Stimulated activated CD8-positive, alpha-beta memory T cell treated with anti-CD3 and anti-CD28 coated beads, Interleukin-4, amount 100 ng/mL, for 1 hour (primary cell): ENCODE measurements around the gene ACD.

Experiments
- DNase-seq, 2 donors: peaks; one replicate each; pipeline ENCODE4 v3.0.0-alpha.2; 2020; ENCODE audit warnings: low read depth in 2 of 2, low spot score in 1 of 2

Gene ACD

DNA sequence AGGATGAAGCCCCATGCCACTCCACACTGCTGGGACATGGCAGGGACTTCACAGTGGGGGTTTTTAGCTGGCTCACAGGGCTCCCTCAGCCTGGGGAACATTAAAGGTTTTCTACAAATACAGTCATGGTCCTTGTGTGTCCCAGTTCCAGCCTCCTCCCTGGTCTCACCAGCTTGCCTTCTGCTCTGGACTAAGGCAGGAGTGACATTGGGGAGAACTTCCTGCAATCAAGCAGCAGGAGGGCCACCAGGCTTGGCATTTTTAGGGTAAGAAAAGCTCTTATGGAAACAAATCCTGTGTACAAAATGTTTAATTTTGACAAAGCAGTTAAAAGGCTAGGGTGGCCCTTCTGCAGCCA lies 2.6 kb upstream of the ACD start:
- no peak for DNase-seq

DNA sequence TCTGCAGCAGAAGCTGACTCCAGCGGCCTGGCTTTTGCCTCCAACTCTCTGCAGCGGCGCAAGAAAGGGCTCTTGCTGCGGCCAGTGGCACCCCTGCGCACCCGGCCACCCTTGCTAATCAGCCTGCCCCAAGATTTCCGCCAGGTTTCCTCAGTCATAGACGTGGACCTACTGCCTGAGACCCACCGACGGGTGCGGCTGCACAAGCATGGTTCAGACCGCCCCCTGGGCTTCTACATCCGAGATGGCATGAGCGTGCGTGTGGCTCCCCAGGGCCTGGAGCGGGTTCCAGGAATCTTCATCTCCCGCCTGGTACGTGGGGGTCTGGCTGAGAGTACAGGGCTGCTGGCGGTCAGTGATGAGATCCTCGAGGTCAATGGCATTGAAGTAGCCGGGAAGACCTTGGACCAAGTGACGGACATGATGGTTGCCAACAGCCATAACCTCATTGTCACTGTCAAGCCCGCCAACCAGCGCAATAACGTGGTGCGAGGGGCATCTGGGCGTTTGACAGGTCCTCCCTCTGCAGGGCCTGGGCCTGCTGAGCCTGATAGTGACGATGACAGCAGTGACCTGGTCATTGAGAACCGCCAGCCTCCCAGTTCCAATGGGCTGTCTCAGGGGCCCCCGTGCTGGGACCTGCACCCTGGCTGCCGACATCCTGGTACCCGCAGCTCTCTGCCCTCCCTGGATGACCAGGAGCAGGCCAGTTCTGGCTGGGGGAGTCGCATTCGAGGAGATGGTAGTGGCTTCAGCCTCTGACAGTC lies 2.0 kb upstream of the ACD start:
- DNase-seq = no peak

GRCh38 chr16:67661101-67661761 lies 1.2 kb upstream of the ACD start:
- no peak for DNase-seq

GRCh38 chr16:67660564-67661028 lies 536 bp upstream of the ACD start, which contains the start of gene PARD6A:
Gene PARD6A, plus strand, starts transcription at chr16:67660960. Its CDS starts 79 bp downstream, at chr16:67661039.
- peak; percentile 75 to 86 for DNase-seq

GRCh38 chr16:67658849-67659674 lies 998 bp downstream of the ACD start:
- no peak for DNase-seq

DNA sequence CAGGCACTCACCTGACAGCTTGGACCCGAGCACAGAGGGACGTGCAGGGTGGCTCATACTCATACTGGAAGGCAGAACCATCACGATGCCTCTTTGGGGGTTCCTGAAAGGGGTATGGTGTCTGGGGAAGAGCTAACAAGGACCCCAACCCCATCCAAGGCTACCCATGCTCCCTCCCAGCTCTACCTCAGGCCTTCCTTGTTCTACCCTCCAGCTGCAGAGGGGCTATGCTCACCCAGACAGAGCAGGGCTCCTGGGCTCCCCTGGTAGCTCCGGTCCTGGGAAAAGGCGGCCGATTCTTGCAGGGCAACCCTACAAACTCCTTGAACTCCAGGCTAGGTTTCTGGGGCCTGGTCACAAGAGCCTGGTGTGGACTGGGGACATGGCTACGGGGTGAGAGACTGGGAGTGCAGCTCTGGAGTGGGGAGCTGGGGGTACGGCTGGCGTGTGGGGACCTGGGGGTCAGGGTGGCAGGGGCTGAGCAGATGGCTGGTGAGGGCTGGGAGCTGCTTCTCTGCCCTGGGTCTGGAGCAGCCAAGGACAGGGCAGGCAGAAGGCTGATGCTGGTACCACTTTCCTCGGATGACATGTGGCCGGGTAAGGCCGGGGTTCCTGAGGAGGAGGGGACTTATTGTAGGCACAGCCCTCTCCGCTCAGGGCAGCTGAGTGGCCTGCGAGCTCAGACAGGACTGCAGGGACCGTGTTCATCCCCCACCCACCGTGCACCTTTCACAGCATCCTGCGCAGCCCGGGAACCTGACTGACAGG lies 2.1 kb downstream of the ACD start:
- DNase-seq = no peak

- no peak for DNase-seq
Measured at GRCh38 chr16:67657017-67657608, 2.9 kb downstream of the ACD start.

DNA sequence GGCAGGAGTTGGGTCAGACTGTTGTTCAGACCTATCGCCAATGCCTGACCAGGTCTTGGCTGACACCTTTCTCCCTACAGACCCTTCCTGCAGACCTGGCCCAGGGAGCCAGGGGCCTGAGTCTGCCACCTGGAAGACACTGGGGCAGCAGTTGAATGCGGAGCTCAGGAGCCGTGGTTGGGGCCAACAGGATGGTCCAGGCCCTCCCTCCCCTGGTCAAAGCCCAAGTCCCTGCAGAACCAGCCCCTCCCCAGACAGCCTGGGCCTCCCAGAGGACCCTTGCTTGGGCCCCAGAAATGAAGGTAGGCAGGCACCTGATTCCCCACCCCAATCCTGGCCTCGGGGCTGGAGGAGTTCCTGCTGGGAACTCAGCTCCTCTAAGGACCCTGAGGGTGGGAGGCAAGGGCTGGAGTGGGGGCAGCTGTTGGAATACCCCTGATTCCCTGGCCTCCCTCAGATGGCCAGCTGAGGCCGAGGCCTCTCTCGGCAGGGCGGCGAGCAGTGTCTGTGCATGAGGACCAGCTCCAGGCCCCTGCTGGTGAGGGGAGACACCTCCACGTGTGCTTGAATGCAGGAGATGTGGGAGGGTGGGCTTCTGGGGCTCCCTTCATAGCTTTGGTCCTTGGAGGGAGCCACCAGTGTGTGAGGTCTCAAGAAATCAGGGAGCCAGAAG lies 3.6 kb downstream of the ACD start:
- no peak for DNase-seq

DNA sequence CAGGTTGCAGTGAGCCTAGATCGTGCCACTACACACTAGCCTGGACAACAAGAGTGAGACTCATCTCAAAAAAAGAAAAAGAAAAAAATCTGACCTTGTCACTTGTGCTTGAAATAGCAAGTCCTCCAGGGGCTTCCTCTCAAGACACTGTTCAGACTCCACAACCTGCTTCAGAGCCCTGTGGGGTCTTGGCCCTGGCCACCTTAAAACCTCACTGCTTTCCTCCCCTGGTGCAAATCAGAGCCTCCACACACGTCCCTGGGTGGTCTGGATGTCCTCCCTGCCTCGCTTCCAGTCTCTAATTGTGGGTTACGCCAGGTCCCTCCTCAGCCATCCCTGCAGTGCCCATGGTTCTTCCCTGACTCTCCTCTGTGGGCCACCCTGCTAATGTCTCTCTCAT lies 4.7 kb downstream of the ACD start:
- DNase-seq = no peak

- no peak for DNase-seq
Measured at GRCh38 chr16:67654403-67654911, 5.6 kb downstream of the ACD start.

GRCh38 chr16:67653789-67654402 lies 6.2 kb downstream of the ACD start:
- DNase-seq = no peak

- no peak for DNase-seq
Measured at GRCh38 chr16:67653128-67653788, 6.8 kb downstream of the ACD start.

DNA sequence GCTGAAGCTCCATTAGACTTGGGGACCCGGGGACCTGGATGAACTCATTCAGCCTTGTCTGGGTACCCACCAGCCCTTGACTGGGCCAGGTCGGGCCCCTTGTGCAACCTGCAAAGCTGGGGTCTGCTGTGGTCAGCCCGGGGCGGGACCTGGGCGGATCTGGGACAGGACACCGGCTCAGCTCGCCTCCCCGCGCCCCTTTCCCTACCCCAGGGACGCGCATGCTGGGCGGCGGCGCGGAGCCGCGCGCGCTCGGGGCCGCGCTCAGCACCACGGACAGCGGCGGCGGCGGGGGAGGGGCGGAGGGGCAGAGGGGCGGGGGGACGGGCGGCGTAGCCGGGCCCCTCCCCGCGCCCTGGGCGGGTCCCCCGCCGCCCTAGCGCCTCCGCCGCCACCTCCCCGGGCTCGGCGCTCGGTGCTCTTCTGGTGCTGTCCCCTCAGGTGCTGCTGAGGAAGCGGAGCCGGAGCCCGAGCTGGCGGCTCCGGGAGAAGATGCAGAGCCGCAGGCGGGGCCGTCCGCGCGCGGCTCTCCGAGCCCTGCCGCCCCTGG lies 7.4 kb downstream of the ACD start:
- DNase-seq = no peak

- DNase-seq = no peak
Measured at GRCh38 chr16:67651847-67652246, 8.2 kb downstream of the ACD start.

GRCh38 chr16:67651039-67651438 lies 9.0 kb downstream of the ACD start:
- DNase-seq = no peak

- DNase-seq = no peak
Measured at GRCh38 chr16:67650023-67650422, 10.0 kb downstream of the ACD start.

- no peak for DNase-seq
Measured at GRCh38 chr16:67649494-67649931, 10.5 kb downstream of the ACD start.

DNA sequence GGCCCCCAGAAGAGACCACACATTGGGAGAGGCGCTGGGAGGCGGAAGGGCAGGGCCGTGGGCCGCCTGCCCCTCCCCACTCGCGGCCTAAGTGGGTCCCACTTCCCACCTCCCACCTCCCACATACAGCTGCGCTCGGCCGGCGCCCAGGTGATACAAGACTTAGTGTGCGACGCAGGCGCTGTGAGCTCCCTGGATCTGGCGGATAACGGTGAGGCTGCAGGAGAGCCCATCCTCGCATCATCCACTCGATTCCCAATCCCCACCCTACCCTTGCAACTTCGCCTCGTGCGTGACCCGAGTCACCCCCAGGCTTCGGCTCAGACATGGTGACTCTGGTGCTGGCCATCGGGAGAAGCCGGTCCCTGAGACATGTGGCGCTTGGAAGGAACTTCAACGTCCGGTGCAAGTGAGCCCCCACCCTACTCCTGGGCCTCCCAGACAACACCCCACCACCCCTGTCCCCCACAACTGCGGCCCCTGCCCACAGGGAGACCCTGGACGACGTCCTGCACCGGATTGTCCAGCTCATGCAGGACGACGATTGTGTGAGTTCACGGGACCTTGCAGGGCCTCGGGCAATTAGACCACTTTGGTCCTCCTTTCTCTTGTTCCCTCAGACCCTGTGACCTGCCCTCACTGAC lies 11.2 kb downstream of the ACD start:
- no peak for DNase-seq
